ENCODE results near the gene DBP. TPM values are rescaled to one million over a fixed set of nuclear protein-coding genes. Genes with fewer than 3 reads are reported as not detected.

Gene DBP
- total and polyA plus RNA-seq, 10 of the 15 experiments (the other 5 are each of a cell fraction or from before 2014, with no cell fraction given) = 2.0 to 10.6 (median 6.9) TPM

DNA sequence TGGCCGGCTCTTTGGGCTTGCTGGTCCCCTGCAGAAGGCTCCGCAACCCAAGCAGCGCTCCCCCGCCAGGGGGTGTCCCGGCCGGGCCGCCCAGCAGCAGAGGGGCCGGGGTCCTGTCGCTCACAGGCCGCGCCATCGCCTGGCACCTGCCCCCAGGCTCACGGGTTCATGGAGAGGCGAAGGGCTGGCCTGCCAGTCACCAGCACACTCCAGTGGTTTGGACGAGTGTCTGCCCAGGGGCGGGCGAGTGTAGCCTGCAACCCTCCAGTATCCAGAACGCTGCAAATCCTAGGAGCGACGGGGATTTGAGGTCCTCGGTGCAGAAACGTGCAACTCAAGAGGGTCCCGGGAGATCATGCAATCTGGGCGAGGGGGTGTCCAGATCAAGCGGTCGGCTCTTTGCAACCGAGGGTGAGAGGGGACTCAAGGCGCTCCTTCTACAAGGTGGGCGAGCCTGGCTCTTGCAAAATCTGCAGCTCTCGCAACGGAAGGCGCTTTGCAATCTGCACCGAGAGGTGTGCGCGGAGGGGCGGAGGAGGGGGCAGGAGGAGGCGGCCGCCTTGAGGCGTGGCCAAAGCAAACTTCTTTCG is at the start of gene DBP (continued):
- no peak for TF ChIP-seq CUX1 (IDR thresholded peaks at IDR 0.05; ENCODE audit: insufficient replicate concordance, low read depth, low read length)
- TF ChIP-seq BCLAF1 (IDR thresholded peaks at IDR 0.05) = no peak
- TF ChIP-seq MLLT1 (IDR thresholded peaks at IDR 0.05) = no peak
- no peak for TF ChIP-seq MYC (IDR thresholded peaks at IDR 0.05; ENCODE audit: insufficient read depth, insufficient read length, insufficient replicate concordance, low read length, severe bottlenecking)
- TF ChIP-seq CBFB (IDR thresholded peaks at IDR 0.05; ENCODE audit: low read depth) = no peak
- TF ChIP-seq, protein P1, sequence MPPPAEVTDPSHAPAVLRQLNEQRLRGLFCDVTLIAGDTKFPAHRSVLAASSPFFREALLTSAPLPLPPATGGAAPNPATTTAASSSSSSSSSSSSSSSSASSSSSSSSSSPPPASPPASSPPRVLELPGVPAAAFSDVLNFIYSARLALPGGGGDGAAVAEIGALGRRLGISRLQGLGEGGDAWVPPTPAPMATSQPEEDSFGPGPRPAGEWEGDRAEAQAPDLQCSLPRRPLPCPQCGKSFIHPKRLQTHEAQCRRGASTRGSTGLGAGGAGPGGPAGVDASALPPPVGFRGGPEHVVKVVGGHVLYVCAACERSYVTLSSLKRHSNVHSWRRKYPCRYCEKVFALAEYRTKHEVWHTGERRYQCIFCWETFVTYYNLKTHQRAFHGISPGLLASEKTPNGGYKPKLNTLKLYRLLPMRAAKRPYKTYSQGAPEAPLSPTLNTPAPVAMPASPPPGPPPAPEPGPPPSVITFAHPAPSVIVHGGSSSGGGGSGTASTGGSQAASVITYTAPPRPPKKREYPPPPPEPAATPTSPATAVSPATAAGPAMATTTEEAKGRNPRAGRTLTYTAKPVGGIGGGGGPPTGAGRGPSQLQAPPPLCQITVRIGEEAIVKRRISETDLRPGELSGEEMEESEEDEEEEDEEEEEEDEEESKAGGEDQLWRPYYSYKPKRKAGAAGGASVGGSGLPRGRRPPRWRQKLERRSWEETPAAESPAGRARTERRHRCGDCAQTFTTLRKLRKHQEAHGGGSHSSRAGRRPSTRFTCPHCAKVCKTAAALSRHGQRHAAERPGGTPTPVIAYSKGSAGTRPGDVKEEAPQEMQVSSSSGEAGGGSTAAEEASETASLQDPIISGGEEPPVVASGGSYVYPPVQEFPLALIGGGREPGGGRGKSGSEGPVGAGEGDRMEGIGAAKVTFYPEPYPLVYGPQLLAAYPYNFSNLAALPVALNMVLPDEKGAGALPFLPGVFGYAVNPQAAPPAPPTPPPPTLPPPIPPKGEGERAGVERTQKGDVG (CRISPR knock-in tag; IDR thresholded peaks at IDR 0.05) = no peak
- TF ChIP-seq, protein P2, sequence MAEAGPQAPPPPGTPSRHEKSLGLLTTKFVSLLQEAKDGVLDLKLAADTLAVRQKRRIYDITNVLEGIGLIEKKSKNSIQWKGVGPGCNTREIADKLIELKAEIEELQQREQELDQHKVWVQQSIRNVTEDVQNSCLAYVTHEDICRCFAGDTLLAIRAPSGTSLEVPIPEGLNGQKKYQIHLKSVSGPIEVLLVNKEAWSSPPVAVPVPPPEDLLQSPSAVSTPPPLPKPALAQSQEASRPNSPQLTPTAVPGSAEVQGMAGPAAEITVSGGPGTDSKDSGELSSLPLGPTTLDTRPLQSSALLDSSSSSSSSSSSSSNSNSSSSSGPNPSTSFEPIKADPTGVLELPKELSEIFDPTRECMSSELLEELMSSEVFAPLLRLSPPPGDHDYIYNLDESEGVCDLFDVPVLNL (IDR thresholded peaks at IDR 0.05; ENCODE audit: low read depth, low read length) = no peak
- TF ChIP-seq RELA (IDR thresholded peaks at IDR 0.05; ENCODE audit: borderline replicate concordance, partially characterized antibody) = no peak
- TF ChIP-seq MXI1 (IDR thresholded peaks at IDR 0.05; ENCODE audit: low read depth, low read length) = no peak
- TF ChIP-seq SKIL (IDR thresholded peaks at IDR 0.05; ENCODE audit: low read depth, poor library complexity, severe bottlenecking) = no peak
- no peak for TF ChIP-seq NRF1 (conservative IDR thresholded peaks at IDR 0.05; ENCODE audit: low read depth, low read length)
